Natural killer cell treated with Interleukin-12 subunit alpha and Interleukin-12 subunit beta and Interleukin-15 and Interleukin-18, amount 100 ng/mL, for 72 hours (primary cell): Measurements from ENCODE around the gene ZRANB3. TPM values are rescaled to one million over a fixed set of nuclear protein-coding genes. Genes with fewer than 3 reads are reported as not detected.
"Not testable (repeated sequence)": the region's sequence is repeated elsewhere in the genome, so short reads cannot be mapped to it uniquely, and the experiment has no call there.

Source experiments
- ATAC-seq, 2 donors: fragments of 150-1000 bp; cut with Tn5 transposase in 1 of 2; sonication (Bioruptor Pico), chemical (Tn5 transposase) in 1 of 2; 2 replicates each; pipeline ENCODE4 v1.10.0; 2021
- DNase-seq: peaks from one replicate; pipeline ENCODE4 v3.0.0; 2022; ENCODE audit warnings: low spot score
- H3K27ac Mint-ChIP-seq, 2 donors: 1 replicate in 1 of 2; 2 replicates in 1 of 2; pipeline ENCODE4 v1.8.0; 2022; ENCODE audit warnings: mixed read lengths in 2 of 2, mild to moderate bottlenecking in 1 of 2, moderate library complexity in 1 of 2
- H3K27me3 Mint-ChIP-seq, 2 donors: 1 replicate in 1 of 2; 2 replicates in 1 of 2; pipeline ENCODE4 v1.8.0; 2022; ENCODE audit warnings: mixed read lengths in 2 of 2
- H3K36me3 Mint-ChIP-seq: one replicate; pipeline ENCODE4 v1.8.0; 2022; ENCODE audit warnings: mixed read lengths
- H3K4me1 Mint-ChIP-seq, 2 donors: 1 replicate in 1 of 2; 2 replicates in 1 of 2; pipeline ENCODE4 v1.8.0; 2022; ENCODE audit warnings: low read depth in 2 of 2, mixed read lengths in 2 of 2, mild to moderate bottlenecking in 1 of 2
- H3K4me3 Mint-ChIP-seq: one replicate; pipeline ENCODE4 v1.8.0; 2022; ENCODE audit warnings: mixed read lengths
- H3K9me3 Mint-ChIP-seq: 2 replicates; pipeline ENCODE4 v1.8.0; 2022; ENCODE audit warnings: mixed read lengths
- total RNA-seq, 2 donors: library from RNA; stranded (reverse); gene quantifications; one replicate each; pipeline ENCODE4 v1.2.3, GENCODE V29; 2022

ZRANB3 gene
- total RNA-seq, 2 donors from 2014 or later, result 7.0 to 13.8 TPM

GRCh38 chr2:135348096-135348704 is 182.8 kb downstream of the ZRANB3 start:
- H3K4me3 Mint-ChIP-seq, DNase-seq, H3K9me3 Mint-ChIP-seq, H3K4me1 Mint-ChIP-seq, H3K27ac Mint-ChIP-seq, H3K27me3 Mint-ChIP-seq, ATAC-seq: not testable (repeated sequence)
- peaks cover 17% of the 10 kb centered on the region for H3K36me3 Mint-ChIP-seq

- peaks cover 7% of the 10 kb centered on the region for H3K36me3 Mint-ChIP-seq
- H3K4me1 Mint-ChIP-seq, result no peaks in the 10 kb centered on the region
- H3K4me3 Mint-ChIP-seq, result no peak overlapping the region
- no peak overlapping the region for H3K27ac Mint-ChIP-seq
- no peak for ATAC-seq
- H3K9me3 Mint-ChIP-seq, result peaks cover 4% of the 10 kb centered on the region
- H3K27me3 Mint-ChIP-seq, result no peaks in the 10 kb centered on the region
- DNase-seq, result no peak
These were observed 193.9 kb downstream of the ZRANB3 start for GRCh38 chr2:135337071-135337470.

GRCh38 chr2:135335256-135335655 is 195.8 kb downstream of the ZRANB3 start:
- DNase-seq (no peak), ATAC-seq (no peak)
- H3K4me1 Mint-ChIP-seq, result no peaks in the 10 kb centered on the region
- no peak overlapping the region for H3K27ac Mint-ChIP-seq
- peaks cover 19% of the 10 kb centered on the region for H3K36me3 Mint-ChIP-seq
- H3K9me3 Mint-ChIP-seq, result peaks cover 9% of the 10 kb centered on the region
- H3K27me3 Mint-ChIP-seq, result no peaks in the 10 kb centered on the region
- no peak overlapping the region for H3K4me3 Mint-ChIP-seq

- no peaks in the 10 kb centered on the region for H3K4me1 Mint-ChIP-seq
- peaks cover 12% of the 10 kb centered on the region for H3K9me3 Mint-ChIP-seq
- DNase-seq (no peak), ATAC-seq (no peak)
- H3K36me3 Mint-ChIP-seq, result peaks cover 18% of the 10 kb centered on the region
- H3K27me3 Mint-ChIP-seq, result no peaks in the 10 kb centered on the region
- H3K4me3 Mint-ChIP-seq, result no peak overlapping the region
- no peak overlapping the region for H3K27ac Mint-ChIP-seq
These were observed 203.9 kb downstream of the ZRANB3 start for GRCh38 chr2:135327146-135327545.

- no peaks in the 10 kb centered on the region for H3K4me1 Mint-ChIP-seq
- no peaks in the 10 kb centered on the region for H3K36me3 Mint-ChIP-seq
- H3K9me3 Mint-ChIP-seq, result no peaks in the 10 kb centered on the region
- no peak for DNase-seq
- no peaks in the 10 kb centered on the region for H3K27me3 Mint-ChIP-seq
- no peak for ATAC-seq
- H3K27ac Mint-ChIP-seq, result no peak overlapping the region
- H3K4me3 Mint-ChIP-seq, result no peak overlapping the region
These were observed 210.3 kb downstream of the ZRANB3 start for GRCh38 chr2:135320465-135321355.

- ATAC-seq, result no peak
- H3K27ac Mint-ChIP-seq, result no peak overlapping the region
- H3K27me3 Mint-ChIP-seq, result no peaks in the 10 kb centered on the region
- no peaks in the 10 kb centered on the region for H3K9me3 Mint-ChIP-seq
- no peaks in the 10 kb centered on the region for H3K4me1 Mint-ChIP-seq
- no peak overlapping the region for H3K4me3 Mint-ChIP-seq
- no peak for DNase-seq
- H3K36me3 Mint-ChIP-seq, result no peaks in the 10 kb centered on the region
These were observed 212.2 kb downstream of the ZRANB3 start for GRCh38 chr2:135318808-135319207.

GRCh38 chr2:135317375-135317774 is 213.6 kb downstream of the ZRANB3 start:
- no peaks in the 10 kb centered on the region for H3K9me3 Mint-ChIP-seq
- no peak overlapping the region for H3K27ac Mint-ChIP-seq
- ATAC-seq, result no peak
- H3K36me3 Mint-ChIP-seq, result no peaks in the 10 kb centered on the region
- no peak for DNase-seq
- H3K4me3 Mint-ChIP-seq, result no peak overlapping the region
- no peaks in the 10 kb centered on the region for H3K4me1 Mint-ChIP-seq
- no peaks in the 10 kb centered on the region for H3K27me3 Mint-ChIP-seq

GRCh38 chr2:135311962-135312361 is 219.1 kb downstream of the ZRANB3 start:
- Mint-ChIP-seq H3K27me3 (no peaks in the 10 kb centered on the region), H3K9me3 (peaks cover 3% of the 10 kb centered on the region), H3K27ac (no peak overlapping the region), H3K36me3 (peaks cover 4% of the 10 kb centered on the region), H3K4me1 (no peaks in the 10 kb centered on the region), H3K4me3 (no peak overlapping the region)
- ATAC-seq (no peak), DNase-seq (no peak)

- Mint-ChIP-seq H3K27me3 (no peaks in the 10 kb centered on the region), H3K4me3 (no peak overlapping the region), H3K27ac (no peak overlapping the region), H3K4me1 (no peaks in the 10 kb centered on the region), H3K36me3 (peaks cover 4% of the 10 kb centered on the region), H3K9me3 (peaks cover 3% of the 10 kb centered on the region)
- no peak for DNase-seq
- ATAC-seq, result no peak
These were observed 219.8 kb downstream of the ZRANB3 start for GRCh38 chr2:135311268-135311667.

- peaks cover 13% of the 10 kb centered on the region for H3K9me3 Mint-ChIP-seq
- H3K27me3 Mint-ChIP-seq, result no peaks in the 10 kb centered on the region
- DNase-seq, result no peak
- H3K4me1 Mint-ChIP-seq, result no peaks in the 10 kb centered on the region
- no peak overlapping the region for H3K4me3 Mint-ChIP-seq
- no peak for ATAC-seq
- H3K36me3 Mint-ChIP-seq, result peaks cover 15% of the 10 kb centered on the region
- no peak overlapping the region for H3K27ac Mint-ChIP-seq
These were observed 226.3 kb downstream of the ZRANB3 start for GRCh38 chr2:135304694-135305093.

- Mint-ChIP-seq H3K27me3 (no peaks in the 10 kb centered on the region), H3K4me1 (no peaks in the 10 kb centered on the region), H3K9me3 (peaks cover 14% of the 10 kb centered on the region), H3K27ac (no peak overlapping the region), H3K36me3 (peaks cover 22% of the 10 kb centered on the region), H3K4me3 (no peak overlapping the region)
- DNase-seq (no peak), ATAC-seq (peak in 1 of 2 donors; percentile 49)
These were observed 231.3 kb downstream of the ZRANB3 start for GRCh38 chr2:135299658-135300244.

GRCh38 chr2:135299165-135299564 is 231.9 kb downstream of the ZRANB3 start:
- Mint-ChIP-seq H3K4me1 (no peaks in the 10 kb centered on the region), H3K27ac (no peak overlapping the region), H3K4me3 (no peak overlapping the region), H3K9me3 (peaks cover 18% of the 10 kb centered on the region), H3K36me3 (peaks cover 27% of the 10 kb centered on the region), H3K27me3 (no peaks in the 10 kb centered on the region)
- DNase-seq (no peak), ATAC-seq (no peak)

GRCh38 chr2:135287121-135287520 is 243.9 kb downstream of the ZRANB3 start:
- not testable (repeated sequence) for DNase-seq, H3K36me3 Mint-ChIP-seq, H3K27ac Mint-ChIP-seq, H3K27me3 Mint-ChIP-seq, ATAC-seq, H3K4me1 Mint-ChIP-seq, H3K4me3 Mint-ChIP-seq
- H3K9me3 Mint-ChIP-seq, result peaks cover 14% of the 10 kb centered on the region

- H3K9me3 Mint-ChIP-seq, result peaks cover 14% of the 10 kb centered on the region
- no peak overlapping the region for H3K27ac Mint-ChIP-seq
- no peaks in the 10 kb centered on the region for H3K27me3 Mint-ChIP-seq
- H3K4me3 Mint-ChIP-seq, result no peak overlapping the region
- DNase-seq, result no peak
- no peak for ATAC-seq
- no peaks in the 10 kb centered on the region for H3K4me1 Mint-ChIP-seq
- H3K36me3 Mint-ChIP-seq, result peaks cover 8% of the 10 kb centered on the region
These were observed 245.6 kb downstream of the ZRANB3 start for GRCh38 chr2:135285391-135285790.
